GM19351 (cell line): Measurements from ENCODE around the gene ST3GAL6.

ENCODE experiments used
- ATAC-seq: cut with Tn5 transposase; IDR thresholded peaks from one replicate; pipeline ENCODE4 v1.9.1; 2021; ENCODE audit warnings: mild to moderate bottlenecking, moderate library complexity; ENCODE audit not compliant: unreplicated experiment

ST3GAL6 gene

DNA sequence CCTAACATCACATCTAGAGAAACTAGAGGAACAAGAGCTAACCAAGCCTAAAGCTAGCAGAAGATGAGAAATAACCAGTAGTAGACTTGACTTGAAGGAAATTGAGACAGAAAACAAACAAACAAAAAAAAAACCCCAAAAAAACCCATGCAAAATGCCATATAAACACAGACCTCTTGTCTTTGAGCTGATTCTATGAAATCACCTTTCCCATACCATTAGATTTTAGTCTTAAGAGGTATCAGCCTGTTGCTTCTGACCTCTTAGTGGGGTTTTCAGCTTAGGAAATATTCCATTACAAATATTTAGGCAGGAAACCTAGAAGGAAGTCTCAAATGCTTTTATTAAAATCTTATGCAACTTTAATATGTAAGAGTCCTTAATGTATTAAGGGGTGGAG lies 23.9 kb upstream of the ST3GAL6 start:
- ATAC-seq = no peak

DNA sequence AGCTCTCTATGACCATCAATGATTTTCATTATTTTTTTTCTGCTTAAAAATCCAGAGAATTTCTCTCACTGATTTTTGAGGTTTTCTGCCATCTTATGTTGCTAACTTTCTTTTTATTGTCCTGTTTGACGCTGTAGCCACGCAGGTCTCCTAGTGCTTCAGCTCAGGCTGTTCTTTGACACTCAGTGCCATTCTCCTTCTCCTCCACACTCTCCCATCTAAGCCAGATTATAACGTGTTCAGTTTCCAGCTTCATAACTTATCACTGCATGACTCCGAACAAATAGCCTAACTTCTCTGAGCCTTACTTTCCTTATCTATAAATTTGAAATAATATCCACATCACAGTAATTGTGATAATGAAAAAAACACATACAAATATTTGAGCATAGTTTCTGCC lies 22.8 kb upstream of the ST3GAL6 start:
- ATAC-seq = no peak

DNA sequence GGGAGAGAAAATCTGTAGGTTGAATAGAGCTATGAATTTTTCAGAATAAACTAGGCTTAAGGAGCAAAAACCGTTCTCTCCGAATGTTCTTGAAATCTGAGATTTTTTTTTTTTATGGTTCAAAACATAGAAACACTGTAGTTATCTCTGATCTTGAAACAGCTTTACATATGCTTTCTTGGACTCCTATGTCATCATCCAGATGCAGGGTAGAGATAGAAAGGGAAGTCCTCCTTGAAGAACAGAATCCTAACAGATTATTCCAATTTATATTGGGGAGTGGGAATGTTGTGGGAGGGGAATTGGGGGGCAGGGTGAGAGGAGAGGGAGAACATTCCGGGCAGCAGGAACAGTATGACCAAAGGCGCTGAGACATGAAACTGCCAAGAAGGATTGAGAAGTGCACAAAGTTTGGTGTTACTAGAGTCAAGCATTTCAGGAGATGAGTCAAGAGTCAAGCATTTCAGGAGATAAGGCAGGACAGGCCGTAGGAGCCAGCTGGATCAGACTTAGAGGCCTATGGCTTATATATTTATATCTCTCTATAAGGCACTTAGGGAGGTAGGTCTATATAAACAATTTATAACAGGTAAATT lies 21.9 kb upstream of the ST3GAL6 start:
- no peak for ATAC-seq

DNA sequence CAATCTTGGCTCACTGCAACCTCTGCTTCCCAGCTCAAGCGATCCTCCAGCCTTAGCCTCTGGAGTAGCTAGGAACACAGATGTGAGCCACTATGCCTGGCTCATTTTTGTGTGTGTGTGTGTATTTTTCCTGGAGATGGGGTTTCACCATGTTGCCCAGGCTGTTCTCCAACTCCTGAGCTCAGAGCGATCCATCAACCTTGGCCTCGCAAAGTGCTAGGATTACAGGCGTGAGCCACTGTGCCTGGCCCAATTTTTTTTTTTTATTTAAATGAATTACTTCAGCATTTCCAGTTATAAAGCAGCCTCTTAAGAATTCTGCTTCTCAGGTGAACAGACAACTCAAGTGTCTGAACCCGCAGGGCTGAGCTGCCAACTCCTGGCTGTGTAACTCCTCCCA lies 20.1 kb upstream of the ST3GAL6 start:
- ATAC-seq = no peak

DNA sequence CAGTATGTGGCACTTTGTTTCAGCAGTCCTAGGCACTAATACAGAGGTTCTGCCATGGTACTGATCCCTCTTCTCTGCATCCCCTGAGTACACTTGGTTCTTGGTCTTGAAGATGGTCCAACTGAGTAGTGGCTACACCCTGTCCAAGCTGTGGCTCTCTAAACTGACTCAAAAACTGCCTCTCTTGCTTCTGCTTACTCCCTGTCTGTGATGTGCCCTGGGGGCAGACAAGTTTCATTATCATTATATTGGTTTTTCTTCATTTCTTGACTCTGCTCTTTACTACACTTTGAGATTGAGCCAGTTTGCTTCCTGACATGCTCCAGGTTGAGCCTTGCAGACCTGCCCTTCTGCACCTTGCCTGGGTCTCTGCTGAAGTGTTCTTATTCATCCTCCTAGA lies 18.9 kb upstream of the ST3GAL6 start:
- peak; percentile 56 for ATAC-seq

DNA sequence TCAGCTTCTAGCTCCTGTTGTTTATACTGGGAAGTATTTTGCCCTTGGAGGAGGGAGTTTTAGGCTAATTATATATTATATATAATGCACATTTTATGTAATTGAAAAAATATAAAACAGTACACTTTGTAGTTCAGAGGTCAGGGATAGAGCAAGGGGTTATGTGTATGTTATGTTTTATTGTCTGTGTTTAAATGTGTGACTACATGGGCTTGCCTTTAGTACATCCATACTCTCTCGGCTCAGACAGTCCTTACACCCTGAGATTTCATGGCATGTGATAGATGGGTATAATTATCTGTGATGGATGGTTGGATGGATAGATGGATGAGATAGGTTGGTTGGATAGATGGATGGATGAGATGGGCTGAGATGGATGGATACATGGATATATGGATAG lies 17.4 kb upstream of the ST3GAL6 start:
- ATAC-seq = peak; percentile 5

DNA sequence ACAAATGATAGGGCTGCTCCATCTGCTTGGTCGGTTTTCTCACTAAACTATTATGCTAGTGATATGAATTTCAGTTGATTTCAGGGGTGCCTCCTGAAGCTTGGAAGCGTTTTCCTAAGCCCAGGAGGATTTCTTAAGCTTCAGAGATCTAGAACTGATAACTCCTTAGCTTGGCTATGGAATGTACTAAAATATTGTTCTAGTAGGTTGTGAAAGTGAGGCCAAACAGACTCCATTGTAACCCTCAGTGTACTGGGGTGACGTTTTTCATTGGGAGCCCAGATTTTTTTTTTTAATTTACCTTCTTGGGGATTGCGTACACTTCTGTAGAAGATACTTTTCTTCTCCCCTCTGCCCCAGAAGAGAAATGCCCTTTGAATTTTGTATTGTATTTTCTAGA lies 17.0 kb upstream of the ST3GAL6 start:
- no peak for ATAC-seq

DNA sequence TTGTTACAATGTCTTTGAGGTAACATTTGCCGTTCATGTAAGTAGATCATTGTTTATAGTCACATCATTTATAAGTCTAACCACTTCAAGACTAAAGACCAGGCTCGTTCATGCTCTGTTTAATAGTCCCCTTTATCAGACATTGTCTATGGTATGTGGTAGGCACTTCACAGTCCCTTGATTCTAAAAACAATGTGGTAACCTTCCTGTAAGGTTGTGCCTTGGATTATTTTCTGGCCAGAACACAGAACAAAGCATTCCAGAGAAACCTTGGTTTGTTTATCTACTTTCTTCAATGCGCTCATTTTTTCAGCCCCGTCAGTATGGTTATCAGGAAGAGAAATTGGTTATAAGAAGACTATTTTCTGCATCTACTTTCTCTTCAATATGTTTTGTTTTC lies 16.3 kb upstream of the ST3GAL6 start:
- ATAC-seq = no peak

DNA sequence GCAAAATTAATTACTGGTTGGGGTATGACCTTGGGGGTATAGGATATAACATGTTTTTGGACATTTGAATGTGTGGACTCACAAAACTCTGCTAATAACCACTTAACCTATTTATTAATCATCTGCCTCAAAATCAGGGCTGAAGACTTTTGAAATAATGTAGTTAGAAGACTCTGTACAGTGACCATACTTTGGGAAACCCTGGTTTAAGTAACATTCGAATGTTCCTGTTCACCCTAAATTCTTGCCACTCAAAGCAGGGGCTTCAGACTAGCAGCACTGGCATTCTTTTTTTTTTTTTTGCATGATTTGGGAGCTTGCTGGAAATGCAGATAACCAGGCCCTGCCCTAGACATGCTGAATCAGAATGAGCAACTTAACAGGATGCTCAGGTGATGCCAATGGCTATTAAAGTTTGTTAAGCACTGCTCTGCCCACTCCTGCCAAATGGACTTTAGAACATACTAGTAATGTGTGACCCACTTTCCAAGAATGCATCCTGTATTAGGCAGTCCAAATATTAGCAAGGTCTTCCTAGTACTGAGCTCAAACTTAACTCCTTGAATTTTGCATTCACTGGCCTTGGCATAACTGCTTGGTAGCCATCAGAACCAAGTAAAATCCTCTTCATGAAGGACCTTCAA lies 12.7 kb upstream of the ST3GAL6 start:
- no peak for ATAC-seq

DNA sequence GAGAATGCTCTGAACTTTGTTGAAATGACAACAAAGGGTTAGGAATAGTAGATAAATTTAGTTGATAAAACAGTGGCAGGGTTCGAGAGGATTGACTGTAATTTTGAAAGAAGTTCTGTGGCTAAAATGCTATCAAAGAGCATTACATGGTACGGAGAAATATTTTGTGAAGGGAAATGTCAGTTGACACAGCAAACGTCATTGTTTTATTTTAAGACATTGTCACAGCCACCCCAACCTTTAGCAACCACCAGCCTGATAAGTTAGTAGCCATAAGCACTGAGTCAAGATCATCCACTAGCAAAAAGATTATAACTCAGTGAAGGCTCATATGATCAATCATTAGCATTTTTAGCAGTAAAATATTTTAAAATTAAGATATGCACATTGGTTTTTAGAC lies 8.7 kb upstream of the ST3GAL6 start:
- peak; percentile 40 for ATAC-seq

DNA sequence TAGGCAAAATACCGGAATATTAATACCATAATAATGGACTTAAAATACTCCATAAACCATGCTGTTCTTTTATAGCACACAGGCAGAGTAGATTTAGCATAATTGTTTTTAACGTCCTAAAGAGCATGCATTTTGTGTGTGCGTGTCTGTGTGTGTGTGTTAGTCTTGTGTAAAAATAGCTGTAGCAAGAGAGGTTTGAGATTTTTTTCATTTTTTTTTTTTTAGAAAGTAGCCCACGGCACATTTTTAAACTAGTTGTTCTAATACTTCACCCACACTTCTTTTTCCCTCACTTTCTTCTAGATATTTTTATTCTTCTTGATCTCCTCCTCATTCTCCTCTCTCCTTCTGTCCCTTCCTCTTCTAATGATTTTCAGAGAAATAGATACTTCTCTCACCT lies 7.5 kb upstream of the ST3GAL6 start:
- no peak for ATAC-seq

DNA sequence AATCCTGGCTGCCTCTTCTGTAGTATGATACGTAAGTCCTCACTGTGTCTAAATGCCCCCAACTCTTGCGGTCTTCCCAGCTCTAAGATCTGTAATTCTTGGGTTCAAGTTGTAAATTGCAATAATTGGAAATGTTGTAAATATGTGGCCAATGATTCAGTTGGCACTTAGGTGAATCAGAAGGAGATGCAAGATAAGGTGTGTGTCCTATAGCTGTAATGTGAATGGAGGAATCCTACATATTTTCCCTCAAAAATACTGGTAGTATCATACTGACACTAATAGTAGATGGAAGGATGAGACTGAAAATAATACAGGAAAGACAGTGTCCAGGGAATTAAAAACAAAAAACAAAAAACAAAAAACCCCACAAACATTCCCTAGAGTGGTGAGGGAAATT lies 3.5 kb upstream of the ST3GAL6 start:
- no peak for ATAC-seq

DNA sequence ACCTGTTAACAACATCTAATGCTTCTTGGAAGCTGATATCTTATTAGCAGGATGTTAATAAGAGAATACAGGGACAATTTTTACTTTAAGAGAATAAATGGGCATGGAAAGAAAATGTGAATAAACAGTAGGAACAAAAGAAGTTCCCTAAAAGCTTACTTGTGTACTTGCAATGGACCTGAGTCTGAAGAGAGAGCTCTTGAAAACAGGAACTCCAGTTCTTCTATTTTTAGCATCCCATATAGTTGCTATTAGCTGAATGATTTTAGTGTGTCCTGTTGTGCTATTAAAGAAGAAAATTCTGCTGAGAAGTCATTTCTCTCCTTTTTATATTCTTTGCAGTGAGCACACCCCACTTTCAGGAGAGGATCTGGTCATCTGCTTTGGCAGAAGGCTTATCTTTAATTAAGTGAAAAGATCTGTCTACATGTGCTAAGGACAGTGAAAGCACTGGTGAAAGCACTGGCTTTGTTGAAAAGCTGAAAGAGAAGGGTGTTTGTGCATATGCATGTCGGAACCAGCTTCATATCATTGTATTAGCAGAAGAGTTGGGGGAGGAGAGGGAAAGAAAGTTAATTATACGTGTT lies 1.4 kb upstream of the ST3GAL6 start:
- ATAC-seq = peak; percentile 32

DNA sequence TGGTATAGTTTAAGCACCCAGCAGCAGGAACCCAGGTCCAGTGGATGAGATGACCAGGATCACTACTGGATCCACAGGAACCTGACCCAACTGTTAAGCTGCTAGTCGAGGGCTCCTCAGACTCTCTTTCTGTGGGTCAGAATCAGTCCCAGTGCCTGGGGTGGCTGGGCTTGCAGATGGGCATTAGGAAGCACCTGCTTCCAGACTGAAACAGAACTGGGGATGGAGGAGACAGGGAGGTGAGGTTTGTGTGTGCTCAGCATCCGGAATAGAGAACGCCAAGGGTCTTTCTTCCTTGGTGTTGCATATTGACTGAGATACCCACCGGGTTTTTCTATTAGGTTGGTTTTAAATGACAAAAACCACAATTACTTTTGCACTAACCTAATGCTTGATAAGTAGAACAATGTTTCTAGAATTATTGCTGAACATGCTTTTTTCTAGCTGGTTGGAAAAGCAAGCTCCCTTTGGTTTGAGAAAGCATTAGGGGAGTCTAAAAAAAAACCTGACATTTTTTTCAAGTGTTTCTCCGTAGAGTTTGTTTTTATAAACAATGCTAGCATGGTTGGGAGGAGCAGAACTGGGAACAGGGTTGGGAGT lies 779 bp downstream of the ST3GAL6 start:
- no peak for ATAC-seq

DNA sequence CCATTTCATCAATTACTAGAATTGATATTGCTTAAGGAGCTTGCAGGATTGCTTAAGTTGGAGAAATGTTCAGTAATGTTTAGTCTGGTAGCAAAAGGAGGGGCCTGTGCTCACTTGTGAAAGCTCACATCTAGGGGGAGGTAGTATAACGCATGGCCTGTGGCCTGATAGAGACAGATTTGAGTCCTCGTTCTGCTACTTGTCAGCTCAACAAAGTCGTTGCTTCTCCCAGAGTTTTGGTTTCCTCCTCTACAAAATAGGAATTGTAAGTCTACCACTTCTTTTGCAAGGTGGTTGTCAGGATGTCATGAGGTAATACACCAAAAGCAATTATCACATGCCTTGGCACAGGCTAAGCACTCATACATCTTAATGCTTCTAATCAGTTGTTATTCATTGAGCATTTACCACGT lies 1.3 kb downstream of the ST3GAL6 start:
- peak; percentile 32 for ATAC-seq

DNA sequence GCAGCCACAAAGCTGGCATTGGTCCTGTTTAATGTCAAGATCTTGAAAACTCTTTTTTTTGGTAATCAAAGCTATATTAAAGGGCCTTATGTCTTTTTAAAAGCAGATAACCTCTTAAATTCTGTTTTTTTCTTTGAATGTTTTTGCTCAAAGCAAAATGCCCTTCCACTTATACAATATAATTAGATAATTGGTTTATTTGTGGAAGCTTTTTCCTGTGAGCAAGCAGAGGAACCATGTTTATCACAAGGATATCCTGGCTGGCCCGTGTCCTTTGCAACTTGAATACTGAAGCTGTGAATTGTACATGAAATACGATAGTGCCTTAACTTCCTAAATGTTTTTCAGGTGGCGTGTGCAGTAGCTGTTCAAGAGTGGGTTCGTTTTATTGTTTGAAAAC lies 2.6 kb downstream of the ST3GAL6 start:
- ATAC-seq = no peak

DNA sequence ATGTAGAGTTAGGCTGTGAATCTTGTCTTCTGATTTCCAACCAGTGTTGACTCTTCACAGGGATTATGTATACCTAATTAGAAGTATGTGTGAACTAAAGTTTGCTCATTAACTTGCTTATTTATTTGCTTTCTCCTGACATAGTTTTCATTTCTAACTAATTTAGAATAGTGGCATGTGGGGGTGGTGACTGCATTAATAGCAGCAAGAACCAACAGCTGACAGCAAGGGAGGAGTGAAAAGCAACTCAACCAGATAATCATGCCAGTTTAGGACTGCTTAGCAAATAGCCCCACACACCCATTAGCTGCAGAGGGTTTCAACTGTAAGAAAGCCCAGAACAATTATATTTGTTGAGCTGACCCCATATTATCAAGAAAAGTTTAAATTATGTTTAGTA lies 3.8 kb downstream of the ST3GAL6 start:
- ATAC-seq = no peak

DNA sequence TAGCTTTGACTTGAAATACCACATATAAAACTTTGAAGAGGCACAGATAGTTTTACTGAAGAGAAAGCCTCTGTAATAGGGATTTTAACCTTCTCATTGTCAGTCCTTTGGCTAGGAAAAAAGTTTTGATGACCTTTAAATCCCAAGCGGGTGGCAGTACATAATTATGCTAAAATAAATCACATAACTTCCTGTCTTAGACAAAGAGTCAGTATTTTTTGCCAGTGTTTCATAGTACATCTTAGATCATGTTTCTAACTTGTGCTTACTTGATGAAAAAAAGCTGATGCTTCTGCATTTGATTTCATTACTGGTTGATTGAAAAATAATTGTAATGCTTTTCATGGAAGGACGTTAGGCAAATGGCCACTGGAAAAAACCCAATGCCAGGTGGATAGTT lies 5.8 kb downstream of the ST3GAL6 start:
- no peak for ATAC-seq

DNA sequence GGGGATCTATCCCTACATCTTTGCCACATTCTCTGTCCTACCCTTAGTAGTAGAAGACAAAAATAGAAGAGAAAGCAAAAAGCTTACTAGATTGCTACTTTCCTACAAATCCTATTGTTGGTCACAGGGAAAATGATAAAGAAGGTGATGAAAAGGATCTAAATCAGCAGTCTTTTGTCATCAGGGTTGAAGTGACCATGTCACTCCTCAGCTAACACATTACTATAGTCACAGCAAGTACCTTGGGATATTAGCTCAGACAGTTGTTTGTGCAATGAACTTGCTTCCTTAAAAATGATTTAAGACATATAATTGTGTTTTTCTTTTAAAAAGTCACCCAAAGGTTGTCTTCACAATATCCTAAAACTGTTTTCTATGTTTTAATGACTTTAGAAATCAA lies 6.3 kb downstream of the ST3GAL6 start:
- no peak for ATAC-seq

DNA sequence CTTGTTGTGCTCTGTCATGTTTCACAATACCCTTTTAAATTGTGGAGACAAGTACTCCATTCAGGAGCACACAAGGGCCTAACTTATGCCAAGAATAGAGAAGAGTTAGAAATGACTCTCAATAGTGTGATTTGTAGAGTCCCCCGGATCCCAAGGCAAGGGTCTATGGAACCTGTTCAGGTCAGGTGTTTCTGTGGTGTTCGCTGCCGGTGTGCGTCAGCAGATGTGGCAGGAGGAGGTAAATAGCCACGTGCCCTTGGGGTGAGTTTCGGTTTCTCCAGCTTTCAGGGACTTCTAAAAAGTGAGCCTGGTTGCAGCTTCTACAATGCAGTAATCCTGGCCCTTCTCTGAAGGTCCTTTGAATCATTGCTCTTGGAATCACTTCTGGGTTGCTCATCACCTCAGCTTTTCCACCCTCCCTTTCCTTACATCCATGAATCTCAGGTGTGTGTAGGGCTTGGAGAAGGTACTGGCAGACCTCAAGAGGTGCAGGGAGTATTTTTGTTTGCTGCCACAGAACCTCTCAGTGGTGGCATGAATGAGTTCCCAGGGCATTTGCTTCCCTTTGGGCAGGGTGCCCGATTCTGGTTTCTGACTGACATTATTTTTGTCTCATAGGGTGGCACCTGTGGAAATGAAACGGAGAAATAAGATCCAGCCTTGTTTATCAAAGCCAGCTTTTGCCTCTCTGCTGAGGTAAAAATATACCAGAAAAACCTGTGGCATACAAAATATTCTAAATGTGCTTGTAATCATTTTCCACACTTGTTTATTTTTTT lies 7.3 kb downstream of the ST3GAL6 start:
- peak; percentile 92 for ATAC-seq

DNA sequence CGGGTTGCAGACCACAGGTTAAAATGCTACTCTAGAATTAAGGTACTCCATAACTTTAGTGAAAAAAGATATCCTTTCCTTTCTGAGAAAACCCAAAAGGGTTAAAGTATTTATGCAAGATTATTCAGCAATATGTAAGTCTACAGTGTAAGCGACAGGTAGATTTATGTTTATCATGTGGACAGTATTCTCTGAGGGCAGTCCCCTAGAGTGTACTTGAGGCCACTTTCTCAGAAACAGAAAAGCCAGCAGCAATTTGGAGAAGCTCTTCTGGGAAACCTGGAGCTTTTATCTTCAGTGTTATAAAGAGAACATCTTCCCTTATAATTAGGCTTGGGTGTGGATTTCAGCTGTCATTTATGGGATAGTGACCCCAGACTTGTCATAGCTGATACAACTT lies 8.9 kb downstream of the ST3GAL6 start:
- no peak for ATAC-seq
